Hepatocyte (in vitro differentiated cells): ENCODE data around the gene SLC48A1.
"Not testable (repeated sequence)": the region's sequence is repeated elsewhere in the genome, so short reads cannot be mapped to it uniquely, and the experiment has no call there.

ENCODE experiments used
- CTCF ChIP-seq: fragments of 200-600 bp; sonication (generic); IDR thresholded peaks from 2 replicates; pipeline ENCODE4 v1.5.1; 2016; ENCODE audit warnings: antibody characterized with exemption, mild to moderate bottlenecking; ENCODE audit not compliant: poor library complexity
- EZH2 ChIP-seq: fragments of 200-600 bp; sonication (generic); IDR thresholded peaks from 2 replicates; pipeline ENCODE4 v1.6.1; 2016; ENCODE audit warnings: antibody characterized with exemption, mild to moderate bottlenecking, borderline replicate concordance
- EZH2phosphoT487 ChIP-seq: fragments of 200-600 bp; sonication (generic); IDR thresholded peaks from one replicate; pipeline ENCODE4 v1.6.1; 2018; ENCODE audit warnings: antibody characterized with exemption, mild to moderate bottlenecking, low read depth, moderate library complexity; ENCODE audit not compliant: unreplicated experiment, severe bottlenecking

DNA sequence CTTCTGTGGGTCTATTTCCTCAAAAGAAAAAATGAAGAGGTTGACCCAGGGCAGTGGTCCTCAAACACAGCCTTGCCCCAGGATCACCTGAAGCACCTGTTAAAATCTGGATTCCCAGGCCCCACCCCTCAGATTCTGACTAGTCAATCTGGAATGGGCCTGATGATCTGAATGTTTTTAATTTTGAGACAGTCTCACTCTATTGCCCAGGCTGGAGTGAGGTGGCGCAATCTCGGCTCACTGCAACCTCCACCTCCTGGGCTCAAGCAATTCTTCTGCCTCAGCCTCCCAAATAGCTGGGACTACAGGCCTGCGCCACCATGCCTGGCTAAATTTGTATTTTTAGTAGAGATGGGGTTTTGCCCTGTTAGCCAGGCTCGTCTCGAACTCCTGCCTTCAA lies 42.4 kb downstream of the SLC48A1 start:
- not testable (repeated sequence) for TF ChIP-seq CTCF, EZH2, EZH2phosphoT487
